ENCODE data around the gene OSBPL10. TPM values are rescaled to one million over a fixed set of nuclear protein-coding genes. Genes with fewer than 3 reads are reported as not detected.
"Not testable (repeated sequence)": the region's sequence is repeated elsewhere in the genome, so short reads cannot be mapped to it uniquely, and the experiment has no call there.

Gene OSBPL10
- total RNA-seq, 4 donors from 2014 or later = 30.0 to 49.7 (median 43.7) TPM

DNA sequence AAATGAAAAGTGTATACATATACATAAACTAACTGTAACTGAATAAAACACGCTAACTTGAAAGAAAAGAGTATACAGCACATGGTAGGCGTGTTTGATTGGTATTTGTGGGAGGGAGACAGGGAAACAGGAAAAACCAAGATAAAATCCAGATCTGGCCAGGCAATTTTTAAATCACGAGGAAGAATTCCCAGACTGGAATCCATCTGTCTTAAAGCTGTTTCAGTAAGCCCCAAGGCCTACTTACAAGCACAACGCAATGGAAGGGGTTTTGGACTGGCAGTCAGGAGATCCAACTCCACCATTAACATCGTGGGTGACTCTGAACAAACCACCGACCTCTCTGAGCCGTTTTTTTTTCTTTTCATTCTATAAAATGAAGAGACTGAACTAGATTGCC lies 195.8 kb downstream of the OSBPL10 start:
- intact Hi-C loops (cut with DNase I; ENCODE audit: low total_unique reads) = no loop called here
- TF ChIP-seq, protein P1, sequence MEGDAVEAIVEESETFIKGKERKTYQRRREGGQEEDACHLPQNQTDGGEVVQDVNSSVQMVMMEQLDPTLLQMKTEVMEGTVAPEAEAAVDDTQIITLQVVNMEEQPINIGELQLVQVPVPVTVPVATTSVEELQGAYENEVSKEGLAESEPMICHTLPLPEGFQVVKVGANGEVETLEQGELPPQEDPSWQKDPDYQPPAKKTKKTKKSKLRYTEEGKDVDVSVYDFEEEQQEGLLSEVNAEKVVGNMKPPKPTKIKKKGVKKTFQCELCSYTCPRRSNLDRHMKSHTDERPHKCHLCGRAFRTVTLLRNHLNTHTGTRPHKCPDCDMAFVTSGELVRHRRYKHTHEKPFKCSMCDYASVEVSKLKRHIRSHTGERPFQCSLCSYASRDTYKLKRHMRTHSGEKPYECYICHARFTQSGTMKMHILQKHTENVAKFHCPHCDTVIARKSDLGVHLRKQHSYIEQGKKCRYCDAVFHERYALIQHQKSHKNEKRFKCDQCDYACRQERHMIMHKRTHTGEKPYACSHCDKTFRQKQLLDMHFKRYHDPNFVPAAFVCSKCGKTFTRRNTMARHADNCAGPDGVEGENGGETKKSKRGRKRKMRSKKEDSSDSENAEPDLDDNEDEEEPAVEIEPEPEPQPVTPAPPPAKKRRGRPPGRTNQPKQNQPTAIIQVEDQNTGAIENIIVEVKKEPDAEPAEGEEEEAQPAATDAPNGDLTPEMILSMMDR (IDR thresholded peaks at IDR 0.05) = no peak
- no peak for TF ChIP-seq POLR2A (IDR thresholded peaks at IDR 0.05)
- Histone ChIP-seq H3K4me1 (no peaks in the 10 kb centered on the region), H3K4me3 (no peak overlapping the region), H3K27me3 (no peaks in the 10 kb centered on the region), H3K9me3 (no peaks in the 10 kb centered on the region), H3K27ac (peak overlapping the region; percentile 45 to 72), H3K36me3 (no peaks in the 10 kb centered on the region)
- no peak for DNase-seq

DNA sequence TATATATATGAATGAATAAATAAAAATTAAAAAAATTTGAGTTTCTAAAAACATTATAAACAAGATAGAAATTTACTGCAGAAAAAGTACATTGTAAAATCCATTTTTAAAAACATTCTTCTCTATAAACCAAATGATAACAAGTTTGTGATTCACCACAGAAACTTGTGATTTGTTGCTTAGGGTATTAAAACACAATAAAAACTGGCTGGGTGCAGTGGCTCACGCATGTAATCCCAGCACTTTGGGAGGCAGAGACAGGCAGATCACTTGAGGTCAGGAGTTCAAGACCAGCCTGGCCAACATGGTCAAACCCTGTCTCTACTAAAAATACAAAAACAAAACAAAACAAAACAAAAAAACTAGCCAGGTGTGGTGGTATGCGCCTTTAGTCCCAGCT lies 197.2 kb downstream of the OSBPL10 start:
- H3K4me1 ChIP-seq; H3K27me3 ChIP-seq; DNase-seq; H3K27ac ChIP-seq; H3K36me3 ChIP-seq; intact Hi-C loops (cut with DNase I; ENCODE audit: low total_unique reads); H3K4me3 ChIP-seq; H3K9me3 ChIP-seq: not testable (repeated sequence)

DNA sequence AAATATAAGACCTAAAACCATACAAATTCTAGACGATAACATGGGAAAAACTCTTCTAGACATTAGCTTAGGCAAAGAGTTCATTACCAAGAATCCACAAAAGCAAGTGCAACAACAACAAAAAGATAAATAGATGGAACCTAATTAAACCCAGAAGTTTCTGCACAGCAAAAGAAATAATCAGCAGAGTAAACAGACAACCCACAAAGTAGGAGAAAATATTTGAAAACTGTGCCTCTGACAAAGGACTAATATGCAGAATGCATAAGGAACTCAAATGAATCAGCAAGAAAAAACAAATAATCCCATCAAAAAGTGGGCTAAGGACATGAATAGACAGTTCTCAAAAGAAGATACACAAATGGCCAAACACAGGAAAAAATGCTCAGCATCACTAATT lies 198.8 kb downstream of the OSBPL10 start:
- H3K27me3 ChIP-seq; intact Hi-C loops (cut with DNase I; ENCODE audit: low total_unique reads); H3K4me1 ChIP-seq; H3K4me3 ChIP-seq; H3K27ac ChIP-seq; DNase-seq; H3K36me3 ChIP-seq; H3K9me3 ChIP-seq: not testable (repeated sequence)

DNA sequence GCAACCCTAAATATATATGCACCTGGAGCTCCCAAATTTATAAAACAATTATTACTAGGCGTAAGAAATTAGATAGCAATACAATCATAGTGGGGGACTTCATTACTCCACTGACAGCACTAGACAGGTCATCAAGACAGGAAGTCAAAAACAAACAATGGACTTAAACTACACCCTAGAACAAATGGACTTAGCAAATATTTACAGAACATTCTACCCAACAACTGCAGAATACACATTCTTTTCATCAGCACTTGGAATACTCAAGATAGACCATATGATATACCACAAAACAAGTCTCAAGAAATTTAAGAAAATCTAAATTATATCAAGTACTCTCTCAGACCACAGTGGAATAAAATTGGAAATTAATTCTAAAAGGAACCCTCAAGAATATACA lies 201.5 kb downstream of the OSBPL10 start:
- intact Hi-C loops (cut with DNase I; ENCODE audit: low total_unique reads) = no loop called here
- H3K4me1 ChIP-seq = no peaks in the 10 kb centered on the region
- H3K36me3 ChIP-seq = no peaks in the 10 kb centered on the region
- H3K27ac ChIP-seq = no peak overlapping the region
- TF ChIP-seq, protein P1 (IDR thresholded peaks at IDR 0.05) = no peak
- TF ChIP-seq POLR2A (IDR thresholded peaks at IDR 0.05) = no peak
- H3K27me3 ChIP-seq = no peaks in the 10 kb centered on the region
- no peaks in the 10 kb centered on the region for H3K9me3 ChIP-seq
- no peak overlapping the region for H3K4me3 ChIP-seq
- DNase-seq = no peak

DNA sequence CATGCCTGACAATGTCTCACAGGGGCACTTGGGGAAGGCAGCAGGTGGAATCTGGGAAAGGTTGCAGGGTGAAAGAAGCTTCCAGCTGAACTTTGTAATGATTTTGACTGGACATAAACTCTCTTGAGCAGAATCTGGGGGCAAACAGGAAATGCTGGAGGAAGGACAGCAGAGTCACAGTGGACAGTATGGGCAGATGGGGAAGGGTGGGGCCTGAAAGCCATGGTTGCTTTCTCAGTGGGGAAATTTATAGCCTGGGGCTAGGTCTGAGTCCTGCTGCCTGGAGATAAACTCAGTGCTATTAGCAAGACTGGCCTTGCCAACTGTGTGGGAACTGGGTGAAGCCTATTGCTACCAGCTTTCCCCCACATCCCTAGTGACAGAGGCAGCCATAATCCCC lies 203.2 kb downstream of the OSBPL10 start:
- H3K27me3 ChIP-seq = no peaks in the 10 kb centered on the region
- intact Hi-C loops (cut with DNase I; ENCODE audit: low total_unique reads) = no loop called here

DNA sequence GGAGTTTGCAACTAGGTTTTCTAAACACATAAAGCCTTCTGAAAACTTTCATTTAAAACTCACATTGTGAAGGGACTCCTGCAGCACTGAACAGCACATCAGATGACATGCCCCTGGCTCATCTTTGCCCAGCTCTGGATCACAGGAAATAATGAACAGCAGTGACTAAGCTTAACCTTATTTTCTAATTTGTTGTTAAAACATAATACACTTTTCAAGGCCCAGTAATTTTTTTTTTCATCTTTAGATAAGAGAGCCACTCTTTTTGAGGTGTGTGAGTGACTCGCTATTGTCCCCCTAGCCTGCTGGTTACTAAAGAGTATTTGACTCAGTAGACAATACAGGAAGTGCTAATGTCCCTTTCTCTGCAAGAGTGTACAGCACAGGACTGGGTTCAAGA lies 204.0 kb downstream of the OSBPL10 start:
- Histone ChIP-seq H3K27me3 (no peaks in the 10 kb centered on the region), H3K4me1 (no peaks in the 10 kb centered on the region), H3K9me3 (no peaks in the 10 kb centered on the region), H3K27ac (no peak overlapping the region), H3K4me3 (no peak overlapping the region), H3K36me3 (no peaks in the 10 kb centered on the region)
- DNase-seq = no peak
- intact Hi-C loops (cut with DNase I; ENCODE audit: low total_unique reads) = no loop called here
- TF ChIP-seq POLR2A (IDR thresholded peaks at IDR 0.05) = no peak
- TF ChIP-seq, protein P1 (IDR thresholded peaks at IDR 0.05) = no peak

More for the DNA sequence above, 203.2 kb downstream of the OSBPL10 start:
- no peak overlapping the region for H3K27ac ChIP-seq
- no peak for DNase-seq
- TF ChIP-seq, protein P1 (IDR thresholded peaks at IDR 0.05) = no peak
- TF ChIP-seq POLR2A (IDR thresholded peaks at IDR 0.05) = no peak
- H3K4me1 ChIP-seq = no peaks in the 10 kb centered on the region
- H3K4me3 ChIP-seq = no peak overlapping the region
- no peaks in the 10 kb centered on the region for H3K36me3 ChIP-seq
- no peaks in the 10 kb centered on the region for H3K9me3 ChIP-seq
